Caco-2 (cell line): ENCODE measurements around the gene MPND. TPM values are rescaled to one million over a fixed set of nuclear protein-coding genes. Genes with fewer than 3 reads are reported as not detected.
A peak's percentile ranks its signal among the peaks of the same experiment; 100 is the strongest.

Experiments used
- BruUV-seq: library from RNA; stranded (reverse); fragments of 400-500 nt; replicated peaks from 2 replicates; lab custom pipeline; 2021; lab: Mats Ljungman, UMichigan
- CTCF ChIA-PET: fragments of 300-600 bp; sonication (Branson Sonifier 250); formaldehyde crosslinking; loops from one replicate; lab custom pipeline; 2022; ENCODE audit warnings: antibody characterized with exemption; lab: Charles Lee
- POLR2A ChIA-PET: fragments of 300-600 bp; sonication (Branson Sonifier 250); formaldehyde crosslinking; loops from one replicate; lab custom pipeline; 2022; ENCODE audit warnings: antibody characterized with exemption; lab: Charles Lee
- DNase-seq, 2 experiments: peaks; one replicate each; pipeline versions ENCODE4 v3.0.0 to v3.0.0-alpha.2; 2020 to 2022
- H3K27me3 ChIP-seq: replicated peaks from 2 replicates; pipeline ENCODE4 v1.6.0; 2011; ENCODE audit warnings: low read length; ENCODE audit not compliant: control insufficient read depth, insufficient read depth
- H3K36me3 ChIP-seq: 2 replicates; pipeline ENCODE4 v1.5.1; 2011; ENCODE audit warnings: low read length; ENCODE audit not compliant: control insufficient read depth, insufficient read depth
- H3K4me1 ChIP-seq: fragments of 250-450 bp; sonication (Bioruptor Pico); 2 replicates; pipeline ENCODE4 v1.5.1; 2020; ENCODE audit warnings: mild to moderate bottlenecking
- H3K4me3 ChIP-seq: 2 replicates; pipeline ENCODE4 v1.5.1; 2011; ENCODE audit warnings: low read depth, mild to moderate bottlenecking, control low read depth, low read length
- H3K9me3 ChIP-seq: fragments of 250-450 bp; sonication (Bioruptor Pico); 2 replicates; pipeline ENCODE4 v1.5.1; 2020; ENCODE audit warnings: mild to moderate bottlenecking, moderate library complexity
- H3K27ac Mint-ChIP-seq: one replicate; pipeline ENCODE4 v1.8.0; 2022; ENCODE audit warnings: mixed read lengths; ENCODE audit not compliant: unreplicated experiment
- H3K27me3 Mint-ChIP-seq: one replicate; pipeline ENCODE4 v1.8.0; 2022; ENCODE audit warnings: mixed read lengths; ENCODE audit not compliant: insufficient read depth, unreplicated experiment
- H3K36me3 Mint-ChIP-seq: one replicate; pipeline ENCODE4 v1.8.0; 2022; ENCODE audit warnings: mild to moderate bottlenecking, mixed read lengths; ENCODE audit not compliant: insufficient read depth, unreplicated experiment
- H3K4me1 Mint-ChIP-seq: one replicate; pipeline ENCODE4 v1.8.0; 2022; ENCODE audit warnings: low read depth, mixed read lengths; ENCODE audit not compliant: unreplicated experiment
- H3K4me3 Mint-ChIP-seq: one replicate; pipeline ENCODE4 v1.8.0; 2022; ENCODE audit warnings: mild to moderate bottlenecking, moderate library complexity, mixed read lengths; ENCODE audit not compliant: unreplicated experiment
- H3K9me3 Mint-ChIP-seq: one replicate; pipeline ENCODE4 v1.8.0; 2022; ENCODE audit warnings: mixed read lengths; ENCODE audit not compliant: unreplicated experiment
- intact Hi-C: fragments of 100-400 bp; cut with micrococcal nuclease; formaldehyde crosslinking; loops from one replicate; pipeline ENCODE4 v1.10.0; 2022; ENCODE audit not compliant: unreplicated experiment
- total RNA-seq: library from RNA; stranded (reverse); gene quantifications from 2 replicates; pipeline ENCODE4 v1.2.3, GENCODE V29; 2022
- TF ChIP-seq, protein P1 (sequence below), 2 experiments: fragments of 200-600 bp in 1 of 2; IDR thresholded peaks; 1 replicate in 1 of 2; 2 replicates in 1 of 2; pipeline versions ENCODE4 v1.5.1 to v1.8.0; 2011 to 2022; ENCODE audit warnings: antibody characterized with exemption in 1 of 2, control low read depth in 1 of 2, inconsistent platforms in 1 of 2, low read depth in 1 of 2, low read length in 1 of 2, mild to moderate bottlenecking in 1 of 2, moderate library complexity in 1 of 2; ENCODE audit not compliant: insufficient read depth in 1 of 2, severe bottlenecking in 1 of 2, unreplicated experiment in 1 of 2

The MPND gene
- total RNA-seq, 1 experiment from 2014 or later = 35.7 TPM

DNA sequence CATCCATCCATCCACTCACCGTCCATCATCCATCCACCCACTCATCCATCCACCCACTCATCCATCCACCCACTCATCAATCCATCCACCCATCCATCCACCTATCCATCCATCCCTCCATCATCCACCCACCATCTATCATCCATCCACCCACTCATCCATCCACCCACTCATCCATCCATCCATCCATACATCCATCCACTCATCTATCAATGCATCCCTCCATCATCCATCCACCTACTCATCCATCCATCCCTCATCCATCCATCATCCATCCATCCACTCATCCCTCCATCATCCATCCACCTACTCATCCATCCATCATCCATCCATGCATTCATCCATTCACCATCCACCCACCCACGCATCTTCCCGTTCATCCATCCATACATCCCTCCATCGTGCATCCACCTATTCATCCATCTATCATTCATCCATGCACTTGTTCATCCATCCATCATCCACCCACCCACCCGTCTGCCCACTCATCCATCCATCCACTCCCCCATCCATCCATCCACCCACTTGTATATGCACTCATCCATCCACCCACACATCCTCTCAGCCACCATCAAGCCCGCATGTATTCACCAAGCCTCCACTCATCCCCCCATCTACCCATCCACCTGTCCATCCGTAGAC, 8.3 kb upstream of the MPND start:
- Mint-ChIP-seq H3K4me3 (no peak overlapping the region), H3K4me1 (no peaks in the 10 kb centered on the region), H3K27me3 (no peaks in the 10 kb centered on the region), H3K36me3 (peaks cover 27% of the 10 kb centered on the region), H3K9me3 (peaks cover 18% of the 10 kb centered on the region), H3K27ac (no peak overlapping the region)
- POLR2A ChIA-PET = no interaction called here
- Histone ChIP-seq H3K4me3 (no peak overlapping the region), H3K27me3 (no peaks in the 10 kb centered on the region), H3K36me3 (no peaks in the 10 kb centered on the region), H3K9me3 (no peaks in the 10 kb centered on the region), H3K4me1 (no peaks in the 10 kb centered on the region)
- TF ChIP-seq, protein P1, sequence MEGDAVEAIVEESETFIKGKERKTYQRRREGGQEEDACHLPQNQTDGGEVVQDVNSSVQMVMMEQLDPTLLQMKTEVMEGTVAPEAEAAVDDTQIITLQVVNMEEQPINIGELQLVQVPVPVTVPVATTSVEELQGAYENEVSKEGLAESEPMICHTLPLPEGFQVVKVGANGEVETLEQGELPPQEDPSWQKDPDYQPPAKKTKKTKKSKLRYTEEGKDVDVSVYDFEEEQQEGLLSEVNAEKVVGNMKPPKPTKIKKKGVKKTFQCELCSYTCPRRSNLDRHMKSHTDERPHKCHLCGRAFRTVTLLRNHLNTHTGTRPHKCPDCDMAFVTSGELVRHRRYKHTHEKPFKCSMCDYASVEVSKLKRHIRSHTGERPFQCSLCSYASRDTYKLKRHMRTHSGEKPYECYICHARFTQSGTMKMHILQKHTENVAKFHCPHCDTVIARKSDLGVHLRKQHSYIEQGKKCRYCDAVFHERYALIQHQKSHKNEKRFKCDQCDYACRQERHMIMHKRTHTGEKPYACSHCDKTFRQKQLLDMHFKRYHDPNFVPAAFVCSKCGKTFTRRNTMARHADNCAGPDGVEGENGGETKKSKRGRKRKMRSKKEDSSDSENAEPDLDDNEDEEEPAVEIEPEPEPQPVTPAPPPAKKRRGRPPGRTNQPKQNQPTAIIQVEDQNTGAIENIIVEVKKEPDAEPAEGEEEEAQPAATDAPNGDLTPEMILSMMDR (IDR thresholded peaks at IDR 0.05; ENCODE audit: insufficient read depth in 1 of 2, low read depth in 1 of 2, low read length in 1 of 2, severe bottlenecking in 1 of 2, unreplicated experiment in 1 of 2) = no peak
- no TSS peak for BruUV-seq
- CTCF ChIA-PET = no interaction called here
- DNase-seq = no peak
- intact Hi-C loops = no loop called here

DNA sequence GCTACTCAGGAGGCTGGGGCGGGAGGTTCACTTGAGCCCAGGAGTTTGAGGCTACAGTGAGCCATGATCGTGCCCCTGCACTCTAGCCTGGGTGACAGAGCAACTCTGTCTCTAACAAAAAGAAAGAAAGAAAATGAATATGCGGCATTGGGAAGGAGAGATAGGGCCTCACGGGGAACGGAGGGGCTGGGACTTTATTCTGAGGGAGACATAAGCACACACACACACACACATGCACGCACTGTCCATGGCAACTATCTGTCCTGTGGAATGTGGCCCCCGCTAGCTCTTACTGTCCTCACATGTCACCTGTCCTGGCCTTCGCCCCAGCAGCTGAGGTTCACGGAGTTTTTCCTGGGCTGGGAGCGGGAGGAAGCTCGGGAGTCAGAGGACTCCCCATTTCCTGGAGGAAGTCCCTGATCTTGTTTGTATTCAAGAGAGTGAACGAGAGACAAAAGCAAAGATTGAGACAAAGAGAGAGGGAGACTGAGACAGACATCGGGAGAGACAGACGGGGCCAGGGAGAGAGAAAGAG, 5.4 kb upstream of the MPND start:
- H3K27me3 ChIP-seq = no peaks in the 10 kb centered on the region
- TF ChIP-seq, protein P1 (IDR thresholded peaks at IDR 0.05; ENCODE audit: insufficient read depth in 1 of 2, low read depth in 1 of 2, low read length in 1 of 2, severe bottlenecking in 1 of 2, unreplicated experiment in 1 of 2) = no peak
- Mint-ChIP-seq H3K27ac (peak overlapping the region; percentile 89), H3K9me3 (peaks cover 18% of the 10 kb centered on the region), H3K4me1 (peaks cover 6% of the 10 kb centered on the region), H3K27me3 (no peaks in the 10 kb centered on the region), H3K4me3 (peak overlapping the region; percentile 84), H3K36me3 (peaks cover 27% of the 10 kb centered on the region)
- no peaks in the 10 kb centered on the region for H3K9me3 ChIP-seq
- H3K4me3 ChIP-seq = peak overlapping the region; percentile 56
- intact Hi-C loops = no loop called here
- CTCF ChIA-PET = interaction anchor here (0.6 to 2.0 kb wide), 2 partner anchors 40 to 70 kb away, joined by 3 to 13 read pairs; no protein-coding TSS in a partner anchor
- TSS peak; percentile 55 for BruUV-seq
- DNase-seq = peak; percentile 67 to 81
- peaks cover 12% of the 10 kb centered on the region; the same call in 1 of the 2 replicates for H3K4me1 ChIP-seq
- H3K36me3 ChIP-seq = no peaks in the 10 kb centered on the region
- POLR2A ChIA-PET = interaction anchor here (1.6 kb wide), 1 partner anchor 353 kb away, joined by 8 read pairs; the partner anchor contains the start of gene EEF2

DNA sequence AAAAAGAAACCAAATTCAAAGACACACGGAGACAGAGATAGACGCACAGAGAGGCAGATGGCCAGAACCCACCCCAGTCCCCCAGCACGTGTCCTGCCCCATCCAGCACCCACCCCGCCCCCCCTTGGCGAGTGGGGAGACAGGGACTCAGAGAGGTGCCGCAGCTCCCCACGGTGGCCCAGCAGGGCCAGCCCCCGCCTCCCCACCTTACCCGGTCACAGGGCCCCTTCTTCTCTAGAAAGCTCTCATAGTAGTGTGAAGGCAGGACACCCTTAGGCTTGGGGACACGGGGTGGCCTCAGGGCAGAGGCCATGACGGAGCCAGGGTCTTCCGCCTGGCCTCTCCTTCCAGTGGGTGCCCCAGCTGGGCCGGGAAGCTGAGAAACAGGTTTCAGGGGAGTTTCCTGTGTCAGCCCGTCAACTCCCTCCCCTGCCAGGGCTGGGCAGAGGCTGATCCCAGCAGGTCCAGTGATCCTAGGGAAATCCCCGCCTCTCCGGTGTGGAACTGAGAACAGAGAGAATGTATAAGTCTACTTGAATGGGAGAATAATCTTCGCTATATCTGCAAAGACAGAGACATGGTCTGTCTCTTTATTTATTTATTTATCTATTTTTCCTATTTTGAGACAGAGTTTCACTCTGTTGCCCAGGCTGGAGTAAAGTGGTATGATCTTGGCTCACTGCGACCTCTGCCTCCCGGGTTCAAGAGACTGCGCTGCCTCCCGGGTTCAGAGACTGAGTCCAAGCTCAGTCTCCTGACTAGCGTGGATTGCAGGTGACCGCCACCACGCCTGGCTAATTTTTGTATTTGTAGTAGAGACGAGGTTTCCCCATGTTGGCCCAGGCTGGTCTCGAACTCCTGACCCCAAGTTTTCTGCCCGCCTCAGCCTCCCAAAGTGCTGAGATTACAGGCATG, 4.7 kb upstream of the MPND start, which contains the start of gene STAP2:
Gene STAP2 (minus strand): TSS at position 387 of the 915 bp plus-strand sequence. CDS start 74 bp downstream, at position 313.
- Mint-ChIP-seq H3K9me3 (peaks cover 18% of the 10 kb centered on the region), H3K36me3 (peaks cover 32% of the 10 kb centered on the region), H3K4me1 (peaks cover 6% of the 10 kb centered on the region), H3K27me3 (no peaks in the 10 kb centered on the region), H3K27ac (peak within 1 kb of the TSS; percentile 89), H3K4me3 (peak within 1 kb of the TSS; percentile 84)
- H3K4me3 ChIP-seq = peak within 1 kb of the TSS; percentile 56
- DNase-seq = peak; percentile 84 to 87
- H3K9me3 ChIP-seq = no peaks in the 10 kb centered on the region
- BruUV-seq = TSS peak; percentile 41
- no peaks in the 10 kb centered on the region for H3K27me3 ChIP-seq
- intact Hi-C loops = no loop called here
- POLR2A ChIA-PET = interaction anchor here (1.6 kb wide), 1 partner anchor 353 kb away, joined by 8 read pairs; the partner anchor contains the start of gene EEF2
- CTCF ChIA-PET = interaction anchor here (0.6 to 2.0 kb wide), 2 partner anchors 40 to 71 kb away, joined by 3 to 13 read pairs; no protein-coding TSS in a partner anchor
- TF ChIP-seq, protein P1 (IDR thresholded peaks at IDR 0.05; ENCODE audit: insufficient read depth in 1 of 2, low read depth in 1 of 2, low read length in 1 of 2, severe bottlenecking in 1 of 2, unreplicated experiment in 1 of 2) = no peak
- H3K36me3 ChIP-seq = no peaks in the 10 kb centered on the region
- peaks cover 12% of the 10 kb centered on the region; the same call in 1 of the 2 replicates for H3K4me1 ChIP-seq
